K562 (cell line): ENCODE results near the gene RFNG. TPM values are rescaled to one million over a fixed set of nuclear protein-coding genes. Genes with fewer than 3 reads are reported as not detected.

Experiments
- CBFB ChIP-seq: sonication (generic); formaldehyde crosslinking; IDR thresholded peaks from 2 replicates; pipeline ENCODE4 v1.4.0; 2020; ENCODE audit warnings: mild to moderate bottlenecking, missing genetic modification reagents
- ESRRA ChIP-seq: fragments of 450-650 bp; IDR thresholded peaks from 2 replicates; pipeline ENCODE4 v1.6.1; 2014; ENCODE audit warnings: low read depth, mild to moderate bottlenecking, moderate library complexity, borderline replicate concordance
- FOXK1 ChIP-seq: sonication (generic); formaldehyde crosslinking; IDR thresholded peaks from 2 replicates; pipeline ENCODE4 v1.8.0; 2022; ENCODE audit warnings: missing genetic modification reagents, mild to moderate bottlenecking, borderline replicate concordance
- GABPB1 ChIP-seq: sonication (generic); formaldehyde crosslinking; IDR thresholded peaks from 2 replicates; pipeline ENCODE4 v1.8.0; 2022; ENCODE audit warnings: mild to moderate bottlenecking, missing genetic modification reagents
- GTF2B ChIP-seq: IDR thresholded peaks from 2 replicates; pipeline ENCODE4 v1.6.1; 2011; ENCODE audit not compliant: insufficient read length; ENCODE audit errors: extremely low read depth
- GTF3C2 ChIP-seq: IDR thresholded peaks from 3 replicates; pipeline ENCODE4 v1.6.1; 2011; ENCODE audit warnings: borderline replicate concordance, mild to moderate bottlenecking, moderate library complexity; ENCODE audit not compliant: insufficient read length; ENCODE audit errors: extremely low read depth
- PHF8 ChIP-seq: fragments of 200-600 bp; sonication (generic); IDR thresholded peaks from 2 replicates; pipeline ENCODE4 v1.6.1; 2012; ENCODE audit warnings: mixed run types, mild to moderate bottlenecking, inconsistent platforms, low read length, moderate library complexity, borderline replicate concordance
- RAD21 ChIP-seq, 2 experiments: fragments of 250-450 bp in 1 of 2; fragments of 450-650 bp in 1 of 2; sonication (Bioruptor Pico) in 1 of 2; formaldehyde crosslinking in 1 of 2; IDR thresholded peaks in 1 of 2; conservative IDR thresholded peaks in 1 of 2; 2 replicates each; pipeline versions ENCODE4 v1.4.0 to v1.8.0; 2020 to 2022; ENCODE audit warnings: mild to moderate bottlenecking in 2 of 2, moderate library complexity in 1 of 2
- RBM14 ChIP-seq: fragments of 200-400 bp; formaldehyde crosslinking; IDR thresholded peaks from 2 replicates; pipeline ENCODE4 v1.6.1; 2018; ENCODE audit warnings: low read depth, mild to moderate bottlenecking, low read length, moderate library complexity, borderline replicate concordance; ENCODE audit not compliant: insufficient read depth
- SMARCB1 ChIP-seq: IDR thresholded peaks from 2 replicates; pipeline ENCODE4 v1.6.1; 2011; ENCODE audit warnings: improper control_type of control experiment, low read depth; ENCODE audit not compliant: insufficient read length
- SMC3 ChIP-seq: conservative IDR thresholded peaks from 2 replicates; pipeline ENCODE4 v1.6.1; 2011; ENCODE audit warnings: low read depth, low read length, improper control_type of control experiment; ENCODE audit not compliant: insufficient read depth
- XRCC4 ChIP-seq: IDR thresholded peaks from one replicate; pipeline ENCODE4 v1.6.1; 2011; ENCODE audit not compliant: insufficient read depth, insufficient read length; ENCODE audit errors: extremely low read depth
- ZFX ChIP-seq: sonication (generic); formaldehyde crosslinking; IDR thresholded peaks from 2 replicates; pipeline ENCODE4 v1.8.0; 2022; ENCODE audit warnings: mild to moderate bottlenecking, missing genetic modification reagents, moderate library complexity
- ZNF407 ChIP-seq: fragments of 450-650 bp; IDR thresholded peaks from 2 replicates; pipeline ENCODE4 v1.6.1; 2016; ENCODE audit warnings: low read depth
- polyA plus RNA-seq, 8 experiments: library from polyadenylated mRNA; depleted of rRNA in 4 of 8; stranded (reverse) in 5 of 8; unstranded in 3 of 8; fragments of >200 nt; fragmentation: Nextera tagmentation in 2 of 8; fragmentation: Illumina TruSeq in 1 of 8; extraction: Ambion mirVana in 2 of 8; extraction: Trizol in 1 of 8; gene quantifications; 2 replicates each; pipeline versions ENCODE4 v1.2.1 to v1.2.3, GENCODE V29; 2011 to 2014; ENCODE audit warnings: inconsistent platforms in 1 of 8, missing spikeins in 1 of 8
- total RNA-seq, 7 experiments: library from RNA; depleted of rRNA in 6 of 7; stranded (reverse); fragments of >200 nt in 6 of 7; fragmentation: Illumina TruSeq in 2 of 7; extraction: Trizol in 2 of 7; gene quantifications; 2 replicates each; pipeline versions ENCODE4 v1.2.1 to v1.2.3, GENCODE V29; 2011 to 2021; ENCODE audit warnings: low replicate concordance in 1 of 7

Gene RFNG
- total and polyA plus RNA-seq, 9 of the 15 experiments (the other 6 are each of a cell fraction or from before 2014, with no cell fraction given) = 0.32 to 32.8 (median 9.5) TPM

DNA sequence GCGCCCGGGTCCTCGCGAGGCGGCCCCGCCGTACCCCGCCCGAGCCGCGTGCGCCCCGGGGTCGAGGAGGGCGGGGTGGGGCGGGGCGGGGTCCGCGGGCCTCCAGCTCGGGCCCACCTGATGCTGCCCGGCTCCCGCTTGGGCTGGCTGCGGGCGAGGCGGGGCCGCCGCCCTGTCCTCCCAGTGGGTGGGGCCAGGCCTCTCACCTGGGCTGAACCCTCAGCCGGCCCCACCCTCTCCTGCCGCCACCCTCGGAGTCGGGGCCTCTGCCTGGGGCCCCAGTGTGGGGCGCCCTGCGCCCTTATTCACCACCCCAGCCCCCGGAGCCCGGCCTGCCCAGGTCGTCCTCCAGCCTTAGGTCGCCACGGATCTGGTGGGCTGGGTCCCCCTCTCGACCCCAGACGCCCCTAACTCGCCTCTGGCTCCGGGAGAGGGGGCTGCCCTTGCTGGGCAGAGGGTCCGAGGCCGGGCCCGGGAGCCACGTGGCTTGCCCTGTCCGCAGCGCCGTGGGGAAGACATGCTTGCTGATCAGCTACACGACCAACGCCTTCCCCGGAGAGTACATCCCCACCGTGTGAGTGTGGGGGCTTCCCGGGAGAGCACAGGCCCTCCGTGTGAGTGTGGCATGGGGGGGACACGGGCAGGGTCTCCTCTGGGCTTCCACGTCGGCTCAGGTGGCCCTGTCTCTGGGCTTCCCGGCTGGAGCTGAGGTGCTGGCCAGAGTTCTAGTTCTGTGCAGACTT, 19.6 kb downstream of the RFNG start (continued):
- TF ChIP-seq GTF2B (no peak), SMC3 (no peak), XRCC4 (no peak), RBM14 (0 out of 2 replicates have a peak, but pooled peaks have one; percentile 72), ZFX (CRISPR knock-in tag) (peak; percentile 78), FOXK1 (CRISPR knock-in tag) (0 out of 2 replicates have a peak, but pooled peaks have one; percentile 44), RAD21 (CRISPR knock-in tag; conservative IDR thresholded peaks at IDR 0.05 in 1 of 2, IDR thresholded peaks at IDR 0.05 in 1 of 2) (peak in 1 of 2 experiments; percentile 32; a peak in 1 of 4 replicates), ZNF407 (no peak), SMARCB1 (no peak), CBFB (CRISPR knock-in tag) (0 out of 2 replicates have a peak, but pooled peaks have one; percentile 32), ESRRA (peak; percentile 30; the same call in 1 of the 2 replicates), GTF3C2 (no peak), GABPB1 (CRISPR knock-in tag) (0 out of 2 replicates have a peak, but pooled peaks have one; percentile 32), PHF8 (peak; percentile 64; the same call in 1 of the 2 replicates)
